Measurements from ENCODE around the gene AGBL5. TPM values are rescaled to one million over a fixed set of nuclear protein-coding genes. Genes with fewer than 3 reads are reported as not detected.

AGBL5 gene
- total RNA-seq, 4 donors from 2014 or later: 12.1 to 14.4 (median 14.3) TPM

DNA sequence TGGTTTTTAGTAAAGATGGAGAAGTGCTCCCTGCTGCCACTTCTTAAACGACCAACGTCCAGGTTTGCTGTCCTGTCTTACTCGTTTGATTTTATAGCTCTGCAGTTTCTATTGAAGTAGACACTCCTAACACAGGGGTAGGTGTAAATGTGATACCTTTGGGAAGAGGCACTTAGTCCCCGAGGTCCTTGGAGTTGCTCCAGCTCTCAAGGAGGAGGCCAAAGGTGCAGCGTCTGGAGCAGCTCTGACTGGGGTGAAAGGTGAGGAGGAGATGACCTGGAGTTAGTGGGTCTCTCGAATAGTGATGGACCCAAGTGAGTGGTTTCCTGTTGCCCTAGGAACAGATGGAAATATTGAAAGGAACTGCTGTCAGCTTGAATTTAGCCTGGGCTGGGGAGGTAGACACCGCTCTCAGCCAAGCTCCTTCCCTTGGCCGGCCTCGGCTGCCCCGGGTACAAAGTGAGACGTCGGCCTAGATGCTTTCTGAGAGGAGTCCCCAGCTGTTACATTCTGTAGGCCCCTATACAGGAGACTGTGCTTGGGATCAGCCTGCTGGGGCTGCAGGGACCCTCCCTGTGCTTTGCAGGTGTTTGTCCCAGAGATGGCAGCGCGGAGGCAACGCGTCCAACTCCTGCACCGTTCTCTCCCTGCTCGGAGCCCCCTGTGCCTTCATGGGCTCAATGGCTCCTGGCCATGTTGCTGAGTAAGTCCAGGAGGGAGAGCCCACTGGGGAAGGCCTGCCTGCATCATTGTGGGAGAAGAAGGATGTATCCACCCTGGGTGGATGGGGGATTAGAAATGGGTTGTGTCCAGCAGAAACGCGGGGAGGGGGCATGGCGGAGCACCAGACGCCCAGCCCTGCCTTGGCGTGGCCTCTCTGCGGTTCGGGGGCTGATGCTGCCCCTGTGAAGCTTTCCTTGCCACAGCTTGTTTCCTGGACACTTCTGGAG, 40.6 kb downstream of the AGBL5 start:
- Histone ChIP-seq H3K27me3 (no peaks in the 10 kb centered on the region), H3K27ac (no peak overlapping the region), H3K36me3 (peaks cover 0 to 5% (median 0%) of the 10 kb centered on the region in 3 donors), H3K4me1 (peaks cover 0 to 20% (median 7%) of the 10 kb centered on the region in 4 donors), H3K9me3 (no peaks in the 10 kb centered on the region), H3K4me3 (no peak overlapping the region)
- TF ChIP-seq POLR2A (IDR thresholded peaks at IDR 0.05) (no peak), EP300 (IDR thresholded peaks at IDR 0.05) (no peak), CTCF (IDR thresholded peaks at IDR 0.05) (no peak)
- no peak for DNase-seq (ENCODE audit: low spot score in 2 of 2)
- WGBS, 2 donors: 65 to 71% methylated on average over 21 to 22 of the region's 25 CpGs

DNA sequence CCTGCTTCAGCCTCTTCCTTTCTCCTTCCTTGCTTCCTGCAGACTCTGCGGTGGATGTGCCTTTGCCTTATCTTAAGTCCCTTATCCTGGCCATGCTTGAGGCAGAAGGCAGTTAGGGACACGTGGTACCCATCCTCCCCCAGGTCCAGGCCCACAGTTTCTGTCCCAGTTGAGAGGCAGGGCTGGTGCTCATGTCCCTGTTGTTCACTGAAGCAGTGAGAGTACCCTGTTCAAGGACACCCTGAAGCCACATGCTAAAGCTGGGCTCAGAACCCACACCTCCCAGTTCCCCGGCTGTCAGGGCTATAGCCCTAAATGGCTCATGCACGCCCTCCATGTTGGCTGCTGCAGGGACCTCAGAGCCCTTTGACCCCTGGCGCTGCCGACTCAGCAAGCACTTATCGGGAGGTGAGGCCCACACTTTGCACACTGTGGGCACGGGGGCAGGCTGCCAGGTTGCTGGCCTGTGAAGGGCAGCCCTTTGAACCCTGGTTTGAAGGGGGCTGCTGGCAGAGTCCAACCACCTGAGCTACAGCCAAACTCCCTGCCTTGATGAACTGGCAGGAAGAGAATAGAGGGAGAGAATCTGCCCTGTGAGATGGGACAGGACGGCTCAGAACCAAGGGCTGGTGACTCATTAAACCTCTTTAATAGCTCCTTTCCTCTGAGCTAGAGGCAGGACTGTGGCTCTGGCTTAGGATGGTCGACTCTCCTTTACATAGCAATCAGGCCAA, 41.4 kb downstream of the AGBL5 start:
- Histone ChIP-seq H3K27me3 (no peaks in the 10 kb centered on the region), H3K36me3 (peaks cover 0 to 5% (median 0%) of the 10 kb centered on the region in 3 donors), H3K27ac (no peak overlapping the region), H3K4me3 (no peak overlapping the region), H3K4me1 (peaks cover 0 to 12% (median 4%) of the 10 kb centered on the region in 4 donors), H3K9me3 (no peaks in the 10 kb centered on the region)
- TF ChIP-seq POLR2A (IDR thresholded peaks at IDR 0.05) (no peak), EP300 (IDR thresholded peaks at IDR 0.05) (no peak)
- WGBS, 2 donors: 71 to 85% methylated on average over 4 to 9 of the region's 10 CpGs
- no peak for DNase-seq (ENCODE audit: low spot score in 2 of 2)

GRCh38 chr2:27093430-27094352, 42.2 kb downstream of the AGBL5 start:
- 88 to 90% methylated on average over 5 to 6 of the region's 6 CpGs for WGBS, 2 donors
- no peaks in the 10 kb centered on the region for H3K27me3 ChIP-seq
- peak overlapping the region in 1 of 4 donors; percentile 34 for H3K27ac ChIP-seq
- no peak for DNase-seq (ENCODE audit: low spot score in 2 of 2)
- TF ChIP-seq CTCF (IDR thresholded peaks at IDR 0.05) (no peak), EP300 (IDR thresholded peaks at IDR 0.05) (no peak), POLR2A (IDR thresholded peaks at IDR 0.05) (no peak)
- H3K4me1 ChIP-seq: peaks cover 0 to 12% (median 4%) of the 10 kb centered on the region in 4 donors
- peaks cover 0 to 5% (median 0%) of the 10 kb centered on the region in 3 donors for H3K36me3 ChIP-seq
- no peaks in the 10 kb centered on the region for H3K9me3 ChIP-seq
- H3K4me3 ChIP-seq: no peak overlapping the region

DNA sequence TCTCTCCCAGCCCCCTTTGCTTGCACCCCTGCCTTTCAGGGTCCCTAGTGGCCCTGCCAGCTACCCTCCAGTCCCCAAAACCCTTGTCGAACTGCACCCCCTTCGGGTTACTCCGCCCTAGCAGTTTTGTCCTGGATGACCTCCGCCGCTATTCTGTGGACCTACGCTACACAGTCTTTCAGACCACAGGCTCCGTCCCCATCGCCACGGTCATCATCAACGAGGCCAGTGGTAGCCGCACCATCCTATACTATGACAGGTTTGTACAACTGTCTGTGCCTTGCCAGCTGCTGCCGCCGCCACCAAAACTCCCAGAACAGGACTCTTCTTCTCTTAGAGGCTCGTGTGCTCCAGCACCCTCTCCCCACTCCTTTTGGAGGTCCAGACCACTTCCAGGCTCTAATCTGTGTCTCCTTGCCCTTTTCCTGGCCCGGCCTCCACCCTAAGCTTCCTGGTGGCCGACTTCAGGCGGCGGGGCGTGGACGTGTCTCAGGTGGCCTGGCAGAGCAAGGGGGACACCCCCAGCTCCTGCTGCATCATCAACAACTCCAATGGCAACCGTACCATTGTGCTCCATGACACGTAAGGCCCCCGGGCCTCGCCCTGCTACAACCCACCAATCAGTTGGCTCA, 43.0 kb downstream of the AGBL5 start:
- H3K27me3 ChIP-seq: no peaks in the 10 kb centered on the region
- no peaks in the 10 kb centered on the region for H3K9me3 ChIP-seq
- H3K27ac ChIP-seq: no peak overlapping the region
- 91 to 92% methylated on average over 24 of the region's 24 CpGs for WGBS, 2 donors
- H3K36me3 ChIP-seq: peaks cover 0 to 8% (median 0%) of the 10 kb centered on the region in 3 donors
- TF ChIP-seq CTCF (IDR thresholded peaks at IDR 0.05) (no peak), POLR2A (IDR thresholded peaks at IDR 0.05) (no peak), EP300 (IDR thresholded peaks at IDR 0.05) (no peak)
- no peak for DNase-seq (ENCODE audit: low spot score in 2 of 2)
- no peak overlapping the region for H3K4me3 ChIP-seq
- peaks cover 0 to 12% (median 4%) of the 10 kb centered on the region in 4 donors for H3K4me1 ChIP-seq

GRCh38 chr2:27095427-27095744, 43.9 kb downstream of the AGBL5 start:
- H3K36me3 ChIP-seq: peaks cover 0 to 17% (median 0%) of the 10 kb centered on the region in 3 donors
- H3K4me1 ChIP-seq: peaks cover 0 to 12% (median 4%) of the 10 kb centered on the region in 4 donors
- WGBS, 2 donors: 94 to 96% methylated on average over 2 of the region's 2 CpGs
- no peak overlapping the region for H3K4me3 ChIP-seq
- H3K27ac ChIP-seq: no peak overlapping the region
- no peaks in the 10 kb centered on the region for H3K27me3 ChIP-seq
- H3K9me3 ChIP-seq: no peaks in the 10 kb centered on the region
- TF ChIP-seq CTCF (IDR thresholded peaks at IDR 0.05) (no peak), POLR2A (IDR thresholded peaks at IDR 0.05) (no peak), EP300 (IDR thresholded peaks at IDR 0.05) (no peak)
- DNase-seq (ENCODE audit: low spot score in 2 of 2): no peak
